Measurements from ENCODE around the gene IL37.
"Not testable (repeated sequence)": the region's sequence is repeated elsewhere in the genome, so short reads cannot be mapped to it uniquely, and the experiment has no call there.

IL37 gene

DNA sequence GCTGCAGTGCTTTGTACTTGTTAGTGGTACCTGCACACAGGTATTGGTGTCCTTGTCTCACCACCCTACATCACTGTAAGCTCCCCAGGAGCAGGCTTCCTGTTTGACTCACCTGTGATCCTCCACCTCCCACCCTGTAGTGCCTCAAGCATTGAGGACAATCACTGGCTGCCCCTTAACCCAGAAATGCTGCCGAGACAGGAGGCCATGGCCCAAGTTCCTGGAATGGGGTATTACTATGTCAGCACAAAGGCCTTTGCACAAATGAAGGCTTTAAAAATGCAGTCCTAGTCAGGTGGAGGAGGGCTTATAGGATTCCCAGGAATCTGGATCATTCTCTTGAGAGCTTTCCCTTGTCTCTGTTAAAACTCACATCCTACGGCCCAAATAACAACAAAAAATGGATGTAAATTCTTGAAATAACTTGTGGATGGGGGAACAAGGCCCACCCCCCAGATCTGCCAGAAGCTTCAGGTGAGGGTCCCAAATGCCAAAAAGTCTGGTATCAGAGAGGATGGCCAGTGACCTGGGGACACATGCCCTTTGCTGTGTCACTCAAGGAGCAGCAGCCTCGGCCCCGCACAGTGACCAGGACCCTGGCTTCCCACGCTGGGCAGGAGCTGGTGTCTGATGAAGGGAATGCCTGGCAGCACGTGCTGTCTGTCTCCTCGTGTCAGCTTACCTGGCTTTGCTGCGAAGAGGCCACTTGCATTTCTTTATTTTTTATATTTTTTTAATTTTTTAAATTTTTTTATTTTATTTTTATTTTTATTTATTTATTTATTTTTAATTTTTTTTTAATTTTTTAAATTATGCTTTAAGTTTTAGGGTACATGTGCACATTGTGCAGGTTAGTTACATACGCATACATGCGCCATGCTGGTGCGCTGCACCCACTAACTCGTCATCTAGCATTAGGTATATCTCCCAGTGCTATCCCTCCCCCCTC is 3.7 kb upstream of the IL37 start:
- Histone ChIP-seq H3K27ac (ENCODE audit: low read depth, low read length, poor library complexity, severe bottlenecking) (no peak overlapping the region), H3F3A (ENCODE audit: insufficient read depth, low read length) (no peaks in the 10 kb centered on the region), H3K79me2 (ENCODE audit: insufficient read depth, low read length) (no peaks in the 10 kb centered on the region), H3K4me3 (ENCODE audit: low read depth, low read length, poor library complexity, severe bottlenecking) (no peak overlapping the region), H4K20me1 (ENCODE audit: insufficient read depth, low read length) (no peaks in the 10 kb centered on the region), H3K4me2 (ENCODE audit: low read length) (no peak overlapping the region), H3K9ac (ENCODE audit: low read length) (no peak overlapping the region), H2AFZ (ENCODE audit: low read length) (no peak overlapping the region), H3K9me2 (ENCODE audit: low read depth, low read length) (no peaks in the 10 kb centered on the region), H3K9me3 (ENCODE audit: low read length) (no peaks in the 10 kb centered on the region), H3K27me3 (ENCODE audit: insufficient read depth, low read length) (no peaks in the 10 kb centered on the region), H3K4me1 (ENCODE audit: insufficient read depth, low read length, severe bottlenecking) (no peaks in the 10 kb centered on the region), H3K36me3 (ENCODE audit: insufficient read depth, low read length) (no peaks in the 10 kb centered on the region)
- TF ChIP-seq, protein P1, sequence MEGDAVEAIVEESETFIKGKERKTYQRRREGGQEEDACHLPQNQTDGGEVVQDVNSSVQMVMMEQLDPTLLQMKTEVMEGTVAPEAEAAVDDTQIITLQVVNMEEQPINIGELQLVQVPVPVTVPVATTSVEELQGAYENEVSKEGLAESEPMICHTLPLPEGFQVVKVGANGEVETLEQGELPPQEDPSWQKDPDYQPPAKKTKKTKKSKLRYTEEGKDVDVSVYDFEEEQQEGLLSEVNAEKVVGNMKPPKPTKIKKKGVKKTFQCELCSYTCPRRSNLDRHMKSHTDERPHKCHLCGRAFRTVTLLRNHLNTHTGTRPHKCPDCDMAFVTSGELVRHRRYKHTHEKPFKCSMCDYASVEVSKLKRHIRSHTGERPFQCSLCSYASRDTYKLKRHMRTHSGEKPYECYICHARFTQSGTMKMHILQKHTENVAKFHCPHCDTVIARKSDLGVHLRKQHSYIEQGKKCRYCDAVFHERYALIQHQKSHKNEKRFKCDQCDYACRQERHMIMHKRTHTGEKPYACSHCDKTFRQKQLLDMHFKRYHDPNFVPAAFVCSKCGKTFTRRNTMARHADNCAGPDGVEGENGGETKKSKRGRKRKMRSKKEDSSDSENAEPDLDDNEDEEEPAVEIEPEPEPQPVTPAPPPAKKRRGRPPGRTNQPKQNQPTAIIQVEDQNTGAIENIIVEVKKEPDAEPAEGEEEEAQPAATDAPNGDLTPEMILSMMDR (IDR thresholded peaks at IDR 0.05; ENCODE audit: low read length), result no peak
- no peak for TF ChIP-seq EZH2 (IDR thresholded peaks at IDR 0.05; ENCODE audit: borderline replicate concordance, low read length)

DNA sequence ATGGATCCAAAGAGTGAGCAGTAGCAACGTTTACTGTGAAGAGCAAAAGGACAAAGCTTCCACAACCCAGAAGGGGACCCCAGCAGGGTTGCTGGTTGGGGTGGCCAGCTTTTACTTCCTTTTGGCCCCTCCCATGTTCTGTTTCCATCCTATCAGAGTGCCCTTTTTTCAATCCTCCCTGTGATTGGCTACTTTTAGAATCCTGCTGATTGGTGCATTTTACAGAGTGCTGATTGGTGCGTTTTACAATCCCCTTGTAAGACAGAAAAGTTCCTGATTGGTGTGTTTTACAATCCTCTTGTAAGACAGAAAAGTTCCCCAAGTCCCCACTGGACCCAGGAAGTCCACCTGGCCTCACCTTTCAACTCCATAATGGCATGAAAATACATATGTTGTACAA is 2.4 kb upstream of the IL37 start:
- H3K4me3 ChIP-seq (ENCODE audit: low read depth, low read length, poor library complexity, severe bottlenecking); H3K27me3 ChIP-seq (ENCODE audit: insufficient read depth, low read length); H3F3A ChIP-seq (ENCODE audit: insufficient read depth, low read length); H3K4me2 ChIP-seq (ENCODE audit: low read length); H3K79me2 ChIP-seq (ENCODE audit: insufficient read depth, low read length); H3K4me1 ChIP-seq (ENCODE audit: insufficient read depth, low read length, severe bottlenecking); H3K9ac ChIP-seq (ENCODE audit: low read length); H2AFZ ChIP-seq (ENCODE audit: low read length); H3K36me3 ChIP-seq (ENCODE audit: insufficient read depth, low read length); H4K20me1 ChIP-seq (ENCODE audit: insufficient read depth, low read length); H3K9me3 ChIP-seq (ENCODE audit: low read length); H3K9me2 ChIP-seq (ENCODE audit: low read depth, low read length); H3K27ac ChIP-seq (ENCODE audit: low read depth, low read length, poor library complexity, severe bottlenecking): not testable (repeated sequence)

DNA sequence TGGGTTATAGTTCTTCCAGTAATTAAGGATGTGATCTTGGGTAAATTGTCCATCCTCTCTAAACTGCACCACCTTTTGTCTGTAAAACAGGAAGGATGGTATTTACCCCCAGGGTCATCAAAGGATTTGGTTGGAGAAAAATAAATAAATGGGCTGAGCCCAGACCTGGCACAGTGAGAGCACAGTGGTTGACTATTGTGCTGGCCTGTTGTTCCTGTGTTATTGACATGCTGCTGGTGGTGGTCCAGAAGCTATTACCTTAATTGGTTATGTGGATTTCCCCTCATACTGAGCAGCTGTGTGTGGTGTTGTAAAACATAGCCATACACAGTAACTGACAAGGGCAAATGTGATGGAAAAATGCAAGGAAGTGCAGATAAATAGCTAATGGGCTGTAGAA is 746 bp upstream of the IL37 start:
- H3K4me3 ChIP-seq (ENCODE audit: low read depth, low read length, poor library complexity, severe bottlenecking), result no peak overlapping the region
- TF ChIP-seq, protein P1 (IDR thresholded peaks at IDR 0.05; ENCODE audit: low read length), result no peak
- no peak for TF ChIP-seq EZH2 (IDR thresholded peaks at IDR 0.05; ENCODE audit: borderline replicate concordance, low read length)
- no peaks in the 10 kb centered on the region for H3F3A ChIP-seq (ENCODE audit: insufficient read depth, low read length)

DNA sequence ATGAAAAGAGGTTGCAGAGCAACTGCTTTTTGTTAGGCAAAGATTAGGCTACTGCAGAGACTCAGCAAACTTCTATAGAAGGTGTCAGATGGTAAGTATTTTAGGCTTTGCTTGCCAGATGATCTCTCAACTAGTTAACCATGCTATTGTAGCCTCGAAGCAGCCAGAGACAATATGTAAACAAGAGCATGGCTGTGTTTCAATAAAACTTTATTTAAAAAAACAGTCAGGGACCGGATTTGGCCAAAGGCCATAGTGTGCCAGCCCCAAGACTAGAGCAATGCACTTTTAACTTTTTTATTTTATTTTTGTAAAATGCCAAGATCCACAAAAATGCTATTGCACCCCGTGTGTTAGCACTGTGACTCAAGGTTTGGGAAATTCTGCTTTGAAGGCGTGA is 1.4 kb downstream of the IL37 start:
- H3K4me3 ChIP-seq (ENCODE audit: low read depth, low read length, poor library complexity, severe bottlenecking), result no peak overlapping the region
- no peak overlapping the region for H2AFZ ChIP-seq (ENCODE audit: low read length)
- H3K36me3 ChIP-seq (ENCODE audit: insufficient read depth, low read length), result no peaks in the 10 kb centered on the region
- no peaks in the 10 kb centered on the region for H3K4me1 ChIP-seq (ENCODE audit: insufficient read depth, low read length, severe bottlenecking)
- H3K9me2 ChIP-seq (ENCODE audit: low read depth, low read length), result no peaks in the 10 kb centered on the region
- H3K27me3 ChIP-seq (ENCODE audit: insufficient read depth, low read length), result no peaks in the 10 kb centered on the region
- H3K27ac ChIP-seq (ENCODE audit: low read depth, low read length, poor library complexity, severe bottlenecking), result no peak overlapping the region
- H3K79me2 ChIP-seq (ENCODE audit: insufficient read depth, low read length), result no peaks in the 10 kb centered on the region
- H3F3A ChIP-seq (ENCODE audit: insufficient read depth, low read length), result no peaks in the 10 kb centered on the region
- H3K4me2 ChIP-seq (ENCODE audit: low read length), result no peak overlapping the region
- H4K20me1 ChIP-seq (ENCODE audit: insufficient read depth, low read length), result no peaks in the 10 kb centered on the region
- H3K9me3 ChIP-seq (ENCODE audit: low read length), result no peaks in the 10 kb centered on the region
- H3K9ac ChIP-seq (ENCODE audit: low read length), result no peak overlapping the region
- TF ChIP-seq, protein P1 (IDR thresholded peaks at IDR 0.05; ENCODE audit: low read length), result no peak
- TF ChIP-seq EZH2 (IDR thresholded peaks at IDR 0.05; ENCODE audit: borderline replicate concordance, low read length), result no peak

More for the DNA sequence above, 746 bp upstream of the IL37 start:
- H3K9ac ChIP-seq (ENCODE audit: low read length), result no peak overlapping the region
- no peaks in the 10 kb centered on the region for H4K20me1 ChIP-seq (ENCODE audit: insufficient read depth, low read length)
- no peaks in the 10 kb centered on the region for H3K36me3 ChIP-seq (ENCODE audit: insufficient read depth, low read length)
- no peaks in the 10 kb centered on the region for H3K79me2 ChIP-seq (ENCODE audit: insufficient read depth, low read length)
- H3K4me1 ChIP-seq (ENCODE audit: insufficient read depth, low read length, severe bottlenecking), result no peaks in the 10 kb centered on the region
- no peaks in the 10 kb centered on the region for H3K9me2 ChIP-seq (ENCODE audit: low read depth, low read length)
- no peaks in the 10 kb centered on the region for H3K9me3 ChIP-seq (ENCODE audit: low read length)
- no peak overlapping the region for H3K27ac ChIP-seq (ENCODE audit: low read depth, low read length, poor library complexity, severe bottlenecking)
- H2AFZ ChIP-seq (ENCODE audit: low read length), result no peak overlapping the region
- H3K27me3 ChIP-seq (ENCODE audit: insufficient read depth, low read length), result no peaks in the 10 kb centered on the region
- H3K4me2 ChIP-seq (ENCODE audit: low read length), result no peak overlapping the region

Data from OCI-LY1 (cell line).